ENCODE data around the gene FBXL7.

GRCh38 chr5:15646371-15646770 lies 146.4 kb downstream of the FBXL7 start:
- TF ChIP-seq CTCF (conservative IDR thresholded peaks at IDR 0.05) (no peak), ZFX (IDR thresholded peaks at IDR 0.05) (no peak)

All from C4-2B (cell line).